DOHH2 (cell line): ENCODE results near the gene PRPF39.
A peak's percentile ranks its signal among the peaks of the same experiment; 100 is the strongest.

Source experiments
- H3F3A ChIP-seq: fragments of 200-600 bp; sonication (generic), shearing (Covaris generic); 2 replicates; pipeline ENCODE4 v1.6.0; 2016; ENCODE audit warnings: antibody characterized with exemption, mild to moderate bottlenecking; ENCODE audit not compliant: control insufficient read depth, insufficient read depth
- H3K27ac ChIP-seq: fragments of 200-600 bp; sonication (generic); 2 replicates; pipeline ENCODE4 v1.5.1; 2014; ENCODE audit warnings: low read depth, mild to moderate bottlenecking, low read length, moderate library complexity
- H3K27me3 ChIP-seq: fragments of 200-600 bp; sonication (generic); 2 replicates; pipeline ENCODE4 v1.6.1; 2014; ENCODE audit warnings: mild to moderate bottlenecking, low read length, mixed read lengths; ENCODE audit not compliant: control insufficient read depth
- H3K36me3 ChIP-seq: fragments of 200-600 bp; sonication (generic); 2 replicates; pipeline ENCODE4 v1.6.1; 2014; ENCODE audit warnings: mild to moderate bottlenecking, low read length, moderate library complexity, mixed read lengths; ENCODE audit not compliant: control insufficient read depth
- H3K4me1 ChIP-seq: fragments of 200-600 bp; sonication (generic); 2 replicates; pipeline ENCODE4 v1.6.1; 2014; ENCODE audit warnings: mild to moderate bottlenecking, low read length, mixed read lengths; ENCODE audit not compliant: control insufficient read depth
- H3K4me2 ChIP-seq: fragments of 200-600 bp; sonication (generic); 2 replicates; pipeline ENCODE4 v1.6.0; 2014; ENCODE audit warnings: mild to moderate bottlenecking, low read length, moderate library complexity
- H3K4me3 ChIP-seq: fragments of 200-600 bp; sonication (generic); 2 replicates; pipeline ENCODE4 v1.5.1; 2014; ENCODE audit warnings: mild to moderate bottlenecking, low read length, mixed read lengths
- H3K79me2 ChIP-seq: fragments of 200-600 bp; sonication (generic); 2 replicates; pipeline ENCODE4 v1.6.1; 2014; ENCODE audit warnings: mild to moderate bottlenecking, low read length, mixed read lengths; ENCODE audit not compliant: control insufficient read depth
- H3K9me2 ChIP-seq: fragments of 200-600 bp; sonication (generic); replicated peaks from 2 replicates; pipeline ENCODE4 v1.6.1; 2014; ENCODE audit warnings: mild to moderate bottlenecking, low read length, mixed read lengths; ENCODE audit not compliant: control insufficient read depth
- H3K9me3 ChIP-seq: fragments of 200-600 bp; sonication (generic); 2 replicates; pipeline ENCODE4 v1.6.1; 2014; ENCODE audit warnings: antibody characterized with exemption, low read length, mixed read lengths; ENCODE audit not compliant: control insufficient read depth, insufficient read depth
- H4K20me1 ChIP-seq: fragments of 200-600 bp; sonication (generic); 2 replicates; pipeline ENCODE4 v1.6.0; 2014; ENCODE audit warnings: low read depth, mild to moderate bottlenecking, antibody characterized with exemption, low read length, moderate library complexity; ENCODE audit not compliant: control insufficient read depth, insufficient read depth
- EZH2phosphoT487 ChIP-seq: fragments of 200-600 bp; sonication (generic); IDR thresholded peaks from 2 replicates; pipeline ENCODE4 v1.6.1; 2017; ENCODE audit warnings: borderline replicate concordance, mild to moderate bottlenecking, antibody characterized with exemption, low read length, moderate library complexity, mixed read lengths
- TF ChIP-seq, protein P1 (sequence below): fragments of 200-600 bp; sonication (generic); IDR thresholded peaks from one replicate; pipeline ENCODE4 v1.5.1; 2014; ENCODE audit warnings: antibody characterized with exemption, mild to moderate bottlenecking, low read depth, low read length; ENCODE audit not compliant: poor library complexity, severe bottlenecking

The PRPF39 gene

GRCh38 chr14:45128963-45129629 lies 45.2 kb downstream of the PRPF39 start:
- Histone ChIP-seq H3K27me3 (no peaks in the 10 kb centered on the region), H3K79me2 (peaks cover 36% of the 10 kb centered on the region), H3K9me2 (no peaks in the 10 kb centered on the region), H3K9me3 (no peaks in the 10 kb centered on the region), H3K27ac (no peak overlapping the region), H3K4me2 (no peak overlapping the region), H3K36me3 (peaks cover 43% of the 10 kb centered on the region), H3F3A (peaks cover 6% of the 10 kb centered on the region; the same call in 1 of the 2 replicates), H4K20me1 (no peaks in the 10 kb centered on the region), H3K4me1 (peaks cover 14% of the 10 kb centered on the region), H3K4me3 (no peak overlapping the region)
- TF ChIP-seq, protein P1, sequence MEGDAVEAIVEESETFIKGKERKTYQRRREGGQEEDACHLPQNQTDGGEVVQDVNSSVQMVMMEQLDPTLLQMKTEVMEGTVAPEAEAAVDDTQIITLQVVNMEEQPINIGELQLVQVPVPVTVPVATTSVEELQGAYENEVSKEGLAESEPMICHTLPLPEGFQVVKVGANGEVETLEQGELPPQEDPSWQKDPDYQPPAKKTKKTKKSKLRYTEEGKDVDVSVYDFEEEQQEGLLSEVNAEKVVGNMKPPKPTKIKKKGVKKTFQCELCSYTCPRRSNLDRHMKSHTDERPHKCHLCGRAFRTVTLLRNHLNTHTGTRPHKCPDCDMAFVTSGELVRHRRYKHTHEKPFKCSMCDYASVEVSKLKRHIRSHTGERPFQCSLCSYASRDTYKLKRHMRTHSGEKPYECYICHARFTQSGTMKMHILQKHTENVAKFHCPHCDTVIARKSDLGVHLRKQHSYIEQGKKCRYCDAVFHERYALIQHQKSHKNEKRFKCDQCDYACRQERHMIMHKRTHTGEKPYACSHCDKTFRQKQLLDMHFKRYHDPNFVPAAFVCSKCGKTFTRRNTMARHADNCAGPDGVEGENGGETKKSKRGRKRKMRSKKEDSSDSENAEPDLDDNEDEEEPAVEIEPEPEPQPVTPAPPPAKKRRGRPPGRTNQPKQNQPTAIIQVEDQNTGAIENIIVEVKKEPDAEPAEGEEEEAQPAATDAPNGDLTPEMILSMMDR, result no peak
- TF ChIP-seq EZH2phosphoT487, result no peak

- Histone ChIP-seq H3K79me2 (peaks cover 66% of the 10 kb centered on the region), H3K4me2 (peak overlapping the region; percentile 79), H4K20me1 (peaks cover 3% of the 10 kb centered on the region; the same call in 1 of the 2 replicates), H3K4me3 (peak overlapping the region; percentile 94), H3F3A (peaks cover 9% of the 10 kb centered on the region), H3K9me2 (no peaks in the 10 kb centered on the region), H3K36me3 (peaks cover 24% of the 10 kb centered on the region), H3K27me3 (no peaks in the 10 kb centered on the region), H3K4me1 (peaks cover 26% of the 10 kb centered on the region), H3K9me3 (no peaks in the 10 kb centered on the region), H3K27ac (peak overlapping the region; percentile 74)
- TF ChIP-seq EZH2phosphoT487, result no peak
- TF ChIP-seq, protein P1, result no peak
Observed at GRCh38 chr14:45133683-45134050, 49.8 kb downstream of the PRPF39 start.

DNA sequence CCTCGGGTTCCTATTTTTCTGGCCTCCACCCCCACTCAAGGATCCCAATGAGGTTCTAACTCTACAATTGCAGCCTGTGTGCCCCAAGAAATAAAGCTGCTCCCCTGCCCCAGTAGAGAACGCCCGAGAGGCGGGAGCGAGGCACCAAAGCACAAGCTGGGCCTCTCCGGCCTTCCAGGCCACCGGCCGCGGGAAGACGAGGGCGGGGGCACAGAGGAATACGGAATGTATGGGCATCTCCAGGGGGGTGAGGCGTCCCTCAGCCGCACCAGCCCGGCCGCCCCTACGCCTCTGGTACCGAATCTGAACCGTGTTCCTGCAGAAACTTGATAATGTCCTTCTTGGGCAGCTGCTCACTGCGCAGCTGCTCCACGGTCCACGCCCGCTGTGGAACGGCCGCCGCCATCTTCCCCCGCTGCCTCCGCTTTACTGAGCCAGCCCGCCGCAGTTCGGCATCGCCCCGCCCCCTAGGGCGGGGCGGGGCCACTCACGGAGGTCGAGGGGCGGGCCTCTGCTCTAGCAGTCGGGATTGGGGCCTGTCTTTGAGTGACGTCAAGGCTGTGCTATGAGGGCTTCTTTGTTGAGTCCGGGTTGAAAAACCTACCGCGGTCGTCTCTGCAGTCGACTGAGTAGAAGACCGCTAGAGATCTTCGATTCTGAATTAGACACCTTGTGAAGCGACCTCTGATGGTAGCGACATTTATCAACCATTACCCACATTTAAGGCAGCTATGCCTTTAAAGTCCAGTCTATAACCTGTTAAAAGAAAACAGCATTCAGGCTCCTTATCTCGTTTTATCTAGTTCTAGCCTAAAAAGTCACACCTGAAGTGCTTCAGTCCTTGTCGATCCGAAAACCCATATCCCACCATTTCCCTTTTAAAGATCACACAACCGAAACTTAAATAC lies 50.4 kb downstream of the PRPF39 start, which contains the start of gene FKBP3:
FKBP3 (minus strand) TSS at position 431 of the 908 bp plus-strand sequence; CDS start at position 406, 25 bp downstream.
- H3K27ac ChIP-seq, result peak within 1 kb of the TSS; percentile 74
- no peaks in the 10 kb centered on the region for H3K27me3 ChIP-seq
- H3K4me3 ChIP-seq, result peak within 1 kb of the TSS; percentile 94
- H3K4me1 ChIP-seq, result peaks cover 32% of the 10 kb centered on the region
- peaks cover 73% of the 10 kb centered on the region for H3K79me2 ChIP-seq
- peaks cover 22% of the 10 kb centered on the region for H3K36me3 ChIP-seq
- peaks cover 5% of the 10 kb centered on the region for H3F3A ChIP-seq
- peak within 1 kb of the TSS; percentile 79 for H3K4me2 ChIP-seq
- peaks cover 3% of the 10 kb centered on the region; the same call in 1 of the 2 replicates for H4K20me1 ChIP-seq
- TF ChIP-seq EZH2phosphoT487, result no peak
- TF ChIP-seq, protein P1, result peak; percentile 54
- H3K9me3 ChIP-seq, result no peaks in the 10 kb centered on the region
- no peaks in the 10 kb centered on the region for H3K9me2 ChIP-seq
